GM18499 (cell line): ENCODE results near the gene HOXA11.

ENCODE experiments used
- ATAC-seq: cut with Tn5 transposase; IDR thresholded peaks from one replicate; pipeline ENCODE4 v1.9.1; 2021; ENCODE audit warnings: moderate number of reproducible peaks; ENCODE audit not compliant: insufficient read depth, unreplicated experiment

The HOXA11 gene

DNA sequence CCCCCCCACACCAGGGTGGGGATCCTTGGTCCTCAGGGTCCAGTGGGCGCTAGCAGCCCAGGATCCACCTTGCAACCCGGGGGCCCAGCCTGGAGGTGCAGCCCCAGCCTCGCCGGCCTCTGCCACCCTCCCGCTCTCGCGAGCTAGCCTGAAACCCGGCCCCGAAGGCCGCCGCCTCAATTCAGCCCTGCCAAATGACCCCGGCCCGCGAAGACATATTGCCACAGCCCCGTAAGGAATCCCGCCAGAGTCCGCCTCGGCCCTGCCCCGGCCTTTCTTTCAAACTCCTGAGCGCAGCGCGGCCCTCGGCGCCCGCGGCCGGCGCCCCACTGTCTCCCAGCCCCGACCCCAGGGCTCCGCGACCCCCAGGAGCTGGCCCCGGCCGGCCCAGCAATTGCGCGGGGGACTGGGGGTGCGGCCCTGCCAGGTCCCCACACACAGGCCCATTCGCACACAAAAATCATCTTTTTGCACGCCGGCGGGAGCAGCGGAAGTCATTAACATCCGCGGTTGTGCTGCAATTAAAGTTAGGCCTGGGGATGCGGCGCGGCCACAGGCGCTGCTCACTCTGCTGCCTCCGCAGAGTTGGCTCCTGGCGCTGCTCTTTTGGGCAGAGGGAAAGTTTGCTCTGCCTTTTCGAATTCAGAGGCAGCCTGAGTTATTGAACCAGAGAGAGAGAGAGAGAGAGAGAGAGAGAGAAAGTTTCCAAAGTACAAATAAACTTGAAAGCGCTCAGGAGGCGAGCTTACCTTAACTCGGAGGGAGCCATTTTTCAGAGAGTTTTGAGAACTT, 45.5 kb downstream of the HOXA11 start:
- no peak for ATAC-seq

DNA sequence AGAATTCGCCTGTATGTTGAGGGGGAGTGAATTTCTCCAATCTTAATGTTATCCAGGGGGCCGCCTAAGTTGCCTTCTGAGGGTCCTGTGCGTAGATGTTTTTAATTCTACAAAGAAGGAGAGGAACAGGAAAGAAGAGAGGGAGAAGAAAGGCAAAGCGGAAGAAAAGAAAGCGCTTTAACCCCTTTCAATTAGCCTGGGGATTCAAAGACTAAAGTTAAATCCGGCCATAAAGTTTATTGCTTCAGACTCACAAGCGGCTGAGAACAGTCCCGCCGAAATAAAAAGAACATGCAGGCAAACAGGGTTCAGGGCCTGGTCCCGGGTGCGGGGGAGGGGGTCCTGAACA, 46.1 kb downstream of the HOXA11 start:
- no peak for ATAC-seq

DNA sequence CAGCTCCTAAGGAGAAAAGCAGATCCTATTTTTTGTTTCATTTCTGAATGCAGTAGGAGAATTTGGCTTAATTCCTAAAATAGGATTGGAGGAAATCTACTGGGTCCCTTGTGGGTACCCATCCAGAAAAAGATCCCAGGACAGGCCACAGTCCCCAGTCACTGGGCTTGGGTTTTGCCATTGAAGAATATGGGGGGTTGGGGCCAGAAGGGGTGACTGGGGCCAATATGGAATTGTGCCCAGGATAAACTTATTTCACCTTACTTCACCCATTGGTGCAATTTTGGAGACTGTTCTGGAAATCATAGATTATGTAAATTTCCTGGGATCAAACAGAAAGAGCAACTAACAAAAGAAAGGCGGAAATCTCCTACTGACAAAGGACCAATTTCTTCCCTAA, 46.6 kb downstream of the HOXA11 start:
- ATAC-seq: no peak

DNA sequence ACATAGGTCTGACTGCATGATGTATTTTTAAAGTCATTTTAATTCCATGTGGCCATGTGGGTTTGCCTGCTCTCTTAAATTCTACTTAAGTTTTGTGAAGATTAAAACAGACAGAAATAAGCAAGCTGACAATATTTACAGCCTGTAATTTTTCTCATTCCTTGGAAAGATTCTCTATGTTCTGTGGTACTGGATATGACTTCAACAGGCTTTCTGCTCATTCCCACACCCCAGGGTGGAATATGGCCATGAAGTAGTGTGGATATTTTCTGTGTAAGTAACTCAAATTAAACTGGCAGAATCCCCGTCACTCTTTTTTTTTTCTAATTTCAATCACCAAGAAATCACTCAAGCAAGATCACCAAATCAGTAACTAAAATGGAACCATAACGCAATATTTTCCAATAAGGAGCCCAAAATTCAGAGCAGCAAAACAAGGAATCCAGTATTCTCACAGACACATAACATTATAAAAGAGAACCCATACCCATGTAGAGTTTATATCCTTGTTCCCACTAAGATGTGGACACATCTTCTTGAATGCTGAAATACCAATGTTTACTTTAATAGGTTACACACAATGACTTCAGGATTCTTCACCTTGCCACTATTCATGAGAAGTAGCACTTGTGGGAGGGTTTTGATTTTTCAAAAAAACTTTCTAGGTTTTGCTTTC, 47.3 kb downstream of the HOXA11 start:
- ATAC-seq: no peak

DNA sequence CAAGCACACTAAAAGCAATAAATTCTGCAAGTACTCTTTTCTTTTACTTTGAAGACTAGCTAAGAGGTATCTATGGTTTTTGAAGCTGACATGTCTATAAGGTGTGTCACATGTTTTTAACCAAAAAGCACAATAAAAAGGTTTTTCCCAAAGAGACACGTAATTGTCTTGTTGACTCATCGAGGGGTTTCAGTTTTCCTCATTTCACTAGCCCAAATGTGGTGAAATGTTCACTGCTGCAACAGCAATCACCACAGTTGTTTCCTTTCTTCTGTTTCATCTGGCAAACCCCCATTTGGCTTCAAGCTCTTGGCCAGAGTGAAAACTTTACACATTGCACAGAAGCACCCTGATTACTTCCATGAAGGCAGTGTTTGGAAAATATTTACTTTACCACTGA, 50.6 kb downstream of the HOXA11 start:
- ATAC-seq: no peak

DNA sequence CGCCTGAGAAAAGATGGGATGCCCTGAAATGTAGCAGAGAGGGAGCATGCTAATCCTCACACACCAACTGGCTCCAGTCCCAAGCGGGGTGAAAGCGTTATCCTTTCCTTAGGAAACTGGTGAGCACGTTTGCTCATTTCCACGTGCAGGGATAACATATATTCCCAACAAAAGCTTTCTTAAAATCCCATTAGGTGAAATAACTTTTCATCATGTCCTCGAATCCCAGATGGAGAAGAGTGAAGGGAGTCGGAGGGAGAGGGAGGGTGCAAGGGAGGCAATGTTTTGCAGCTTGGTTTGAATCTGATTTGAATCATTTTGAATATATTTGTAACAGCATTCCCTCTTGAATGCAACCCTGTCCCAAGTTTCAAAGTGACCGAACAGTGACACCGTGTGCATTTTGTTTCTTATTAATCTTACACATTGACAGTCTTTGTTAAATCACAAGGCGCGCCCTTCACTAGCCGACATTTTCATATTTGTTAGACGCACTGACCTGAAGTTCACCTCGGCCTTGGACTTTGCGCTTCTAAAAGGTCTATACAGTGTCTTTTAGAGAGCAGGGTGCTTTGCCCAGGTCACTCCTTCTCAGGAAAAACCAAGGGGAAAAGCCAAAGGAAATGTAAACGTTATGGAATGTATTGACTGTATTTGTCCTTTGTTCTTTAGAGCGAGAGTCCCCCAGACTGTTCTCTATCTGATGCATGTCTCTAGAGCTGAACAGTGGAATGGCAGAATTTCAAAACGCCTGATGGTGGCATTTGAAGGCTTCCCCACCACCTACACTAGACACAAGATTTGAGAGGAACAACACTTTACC, 51.4 kb downstream of the HOXA11 start:
- ATAC-seq: no peak

DNA sequence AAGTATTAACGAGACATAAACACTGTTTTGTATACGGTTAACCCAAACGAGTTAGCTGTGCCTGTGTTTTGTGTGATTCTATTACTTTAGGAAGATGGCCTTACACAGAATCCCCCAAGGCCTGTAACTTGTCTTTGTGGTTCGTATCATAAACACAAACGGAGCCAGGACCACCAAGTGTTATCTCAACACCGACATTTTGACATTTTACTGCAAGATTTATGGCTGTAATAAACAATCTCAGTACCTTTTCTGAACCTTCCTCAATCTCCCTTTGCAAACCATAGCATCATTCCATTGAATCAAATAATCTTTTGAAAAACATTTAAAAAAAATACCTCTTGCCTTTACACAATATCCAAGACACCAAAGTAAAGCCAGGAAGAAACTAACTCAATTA, 52.1 kb downstream of the HOXA11 start:
- no peak for ATAC-seq

DNA sequence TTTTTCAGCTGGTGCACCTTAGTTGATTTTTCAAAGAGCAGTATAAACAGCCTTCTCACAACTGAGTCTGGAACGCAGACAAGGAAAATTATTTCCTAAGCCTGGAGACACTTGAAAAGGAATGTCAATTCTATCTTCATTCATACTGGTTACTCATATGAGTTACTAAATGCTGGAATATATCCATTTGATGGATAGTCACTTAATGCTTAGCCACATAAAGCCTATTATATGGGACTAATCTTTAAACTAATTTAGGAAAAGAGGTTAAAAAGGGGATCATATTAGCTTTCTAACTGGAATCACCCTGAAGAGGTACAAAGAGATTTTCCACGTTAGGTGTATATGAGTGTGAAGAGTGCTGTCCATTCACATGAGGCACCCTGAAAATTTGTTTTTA, 52.8 kb downstream of the HOXA11 start:
- no peak for ATAC-seq

DNA sequence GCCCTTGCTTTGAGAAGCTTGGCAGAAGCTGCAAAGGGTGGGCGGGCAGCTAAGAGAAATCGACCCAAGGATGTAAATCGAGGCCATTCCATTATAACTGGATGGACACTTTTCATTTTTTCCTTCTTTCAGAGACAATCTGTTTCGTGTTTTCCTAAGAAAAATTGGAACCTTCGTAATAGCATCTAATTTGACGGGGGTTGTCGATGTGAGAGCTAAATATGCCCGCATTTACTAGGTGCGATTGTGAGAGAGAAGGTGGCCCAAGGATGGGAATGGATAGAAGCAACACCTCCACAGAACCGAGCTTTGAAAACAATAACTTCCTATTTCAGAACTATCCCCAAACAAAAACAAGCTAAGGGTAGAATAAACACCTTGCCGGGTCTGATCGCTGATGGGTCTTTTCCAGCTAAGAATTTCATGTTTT, 53.6 kb downstream of the HOXA11 start:
- no peak for ATAC-seq
